ACHN (cell line): ENCODE data around the gene CHST8.

ENCODE experiments used
- DNase-seq: peaks from one replicate; pipeline ENCODE4 v3.0.0-alpha.2; 2015
- in situ Hi-C: cut with HindIII; loops from 2 replicates; pipeline ENCODE4 v1.10.0; 2017; ENCODE audit warnings: low sequenced_read_pairs, low pct_ligation_motif_present, low pct_unique_long_range_greater_than_20kb

CHST8 gene

GRCh38 chr19:33698576-33699435, 77.1 kb downstream of the CHST8 start:
- in situ Hi-C loops = no loop called here
- DNase-seq = no peak

GRCh38 chr19:33699754-33700407, 78.1 kb downstream of the CHST8 start:
- no peak for DNase-seq
- in situ Hi-C loops = no loop called here

GRCh38 chr19:33700408-33701013, 78.8 kb downstream of the CHST8 start:
- in situ Hi-C loops = no loop called here

GRCh38 chr19:33701565-33701964, 79.8 kb downstream of the CHST8 start:
- in situ Hi-C loops = no loop called here
- no peak for DNase-seq

More at GRCh38 chr19:33700408-33701013, 78.8 kb downstream of the CHST8 start:
- no peak for DNase-seq

GRCh38 chr19:33702606-33703437, 81.1 kb downstream of the CHST8 start:
- DNase-seq = no peak
- in situ Hi-C loops = no loop called here

GRCh38 chr19:33703438-33703750, 81.6 kb downstream of the CHST8 start:
- no peak for DNase-seq
- in situ Hi-C loops = no loop called here

GRCh38 chr19:33703821-33704220, 82.1 kb downstream of the CHST8 start:
- no peak for DNase-seq
- in situ Hi-C loops = no loop called here

GRCh38 chr19:33704271-33704670, 82.5 kb downstream of the CHST8 start:
- in situ Hi-C loops = no loop called here
- no peak for DNase-seq

- no peak for DNase-seq
- in situ Hi-C loops = no loop called here
Observed at GRCh38 chr19:33705090-33705847, 83.5 kb downstream of the CHST8 start.

- no peak for DNase-seq
- in situ Hi-C loops = no loop called here
Observed at GRCh38 chr19:33705860-33706259, 84.1 kb downstream of the CHST8 start.

GRCh38 chr19:33706631-33707030, 84.9 kb downstream of the CHST8 start:
- in situ Hi-C loops = no loop called here
- no peak for DNase-seq

GRCh38 chr19:33712268-33712667, 90.5 kb downstream of the CHST8 start:
- in situ Hi-C loops = no loop called here
- no peak for DNase-seq

GRCh38 chr19:33713194-33713593, 91.4 kb downstream of the CHST8 start:
- in situ Hi-C loops = no loop called here
- DNase-seq = no peak

- no peak for DNase-seq
- in situ Hi-C loops = no loop called here
Observed at GRCh38 chr19:33714149-33714548, 92.4 kb downstream of the CHST8 start.

- in situ Hi-C loops = no loop called here
- DNase-seq = no peak
Observed at GRCh38 chr19:33715462-33715861, 93.7 kb downstream of the CHST8 start.

GRCh38 chr19:33717878-33718277, 96.1 kb downstream of the CHST8 start:
- in situ Hi-C loops = no loop called here
- DNase-seq = no peak

GRCh38 chr19:33718651-33719254, 97.0 kb downstream of the CHST8 start:
- DNase-seq = no peak
- in situ Hi-C loops = no loop called here
